NB4 (cell line): ENCODE results near the gene AADAT.

Experiments used
- MAX ChIP-seq: IDR thresholded peaks from 2 replicates; pipeline ENCODE4 v1.6.1; 2011; ENCODE audit warnings: low read depth, low read length
- MYC ChIP-seq: IDR thresholded peaks from 2 replicates; pipeline ENCODE4 v1.6.1; 2011; ENCODE audit warnings: low read depth, low read length
- POLR2A ChIP-seq: IDR thresholded peaks from 2 replicates; pipeline ENCODE4 v1.6.1; 2011; ENCODE audit warnings: mild to moderate bottlenecking; ENCODE audit not compliant: insufficient read length; ENCODE audit errors: extremely low read depth
- TF ChIP-seq, protein P1 (sequence below): IDR thresholded peaks from one replicate; pipeline ENCODE4 v1.5.1; 2012; ENCODE audit warnings: low read depth, low read length

- TF ChIP-seq POLR2A (no peak), MAX (no peak), MYC (no peak)
- TF ChIP-seq, protein P1, sequence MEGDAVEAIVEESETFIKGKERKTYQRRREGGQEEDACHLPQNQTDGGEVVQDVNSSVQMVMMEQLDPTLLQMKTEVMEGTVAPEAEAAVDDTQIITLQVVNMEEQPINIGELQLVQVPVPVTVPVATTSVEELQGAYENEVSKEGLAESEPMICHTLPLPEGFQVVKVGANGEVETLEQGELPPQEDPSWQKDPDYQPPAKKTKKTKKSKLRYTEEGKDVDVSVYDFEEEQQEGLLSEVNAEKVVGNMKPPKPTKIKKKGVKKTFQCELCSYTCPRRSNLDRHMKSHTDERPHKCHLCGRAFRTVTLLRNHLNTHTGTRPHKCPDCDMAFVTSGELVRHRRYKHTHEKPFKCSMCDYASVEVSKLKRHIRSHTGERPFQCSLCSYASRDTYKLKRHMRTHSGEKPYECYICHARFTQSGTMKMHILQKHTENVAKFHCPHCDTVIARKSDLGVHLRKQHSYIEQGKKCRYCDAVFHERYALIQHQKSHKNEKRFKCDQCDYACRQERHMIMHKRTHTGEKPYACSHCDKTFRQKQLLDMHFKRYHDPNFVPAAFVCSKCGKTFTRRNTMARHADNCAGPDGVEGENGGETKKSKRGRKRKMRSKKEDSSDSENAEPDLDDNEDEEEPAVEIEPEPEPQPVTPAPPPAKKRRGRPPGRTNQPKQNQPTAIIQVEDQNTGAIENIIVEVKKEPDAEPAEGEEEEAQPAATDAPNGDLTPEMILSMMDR, result no peak
Observed at GRCh38 chr4:170087163-170087700, 2.5 kb downstream of the AADAT start.
